Stimulated activated CD4-positive, alpha-beta T cell treated with anti-CD3 and anti-CD28 coated beads, Interleukin-2, amount 100 ng/mL, for 48 hours (primary cell): ENCODE results near the gene DUSP18.
A peak's percentile ranks its signal among the peaks of the same experiment; 100 is the strongest.
"Not testable (repeated sequence)": the region's sequence is repeated elsewhere in the genome, so short reads cannot be mapped to it uniquely, and the experiment has no call there.

Experiments
- DNase-seq, 2 donors: peaks; one replicate each; pipeline ENCODE4 v3.0.0-alpha.2; 2020

The DUSP18 gene

GRCh38 chr22:30636226-30637077, 31.2 kb downstream of the DUSP18 start:
- DNase-seq: no peak

GRCh38 chr22:30635273-30636225, 32.1 kb downstream of the DUSP18 start, which contains the start of gene SLC35E4:
TSS of gene SLC35E4 (plus strand) at chr22:30635781. CDS start at chr22:30636451, 670 bp downstream.
- DNase-seq: peak; percentile 96 to 99

GRCh38 chr22:30634471-30635233, 33.0 kb downstream of the DUSP18 start:
- DNase-seq: peak; percentile 88 to 94

- not testable (repeated sequence) for DNase-seq
Measured at GRCh38 chr22:30631469-30631868, 36.2 kb downstream of the DUSP18 start.

GRCh38 chr22:30628491-30628890, 39.2 kb downstream of the DUSP18 start:
- no peak for DNase-seq

- no peak for DNase-seq
Measured at GRCh38 chr22:30627471-30627870, 40.2 kb downstream of the DUSP18 start.

- no peak for DNase-seq
Measured at GRCh38 chr22:30626413-30626812, 41.3 kb downstream of the DUSP18 start.

- DNase-seq: not testable (repeated sequence)
Measured at GRCh38 chr22:30619909-30620308, 47.8 kb downstream of the DUSP18 start.

GRCh38 chr22:30617819-30618218, 49.9 kb downstream of the DUSP18 start:
- no peak for DNase-seq

GRCh38 chr22:30615543-30615954, 52.1 kb downstream of the DUSP18 start:
- DNase-seq: no peak

- DNase-seq: no peak
Measured at GRCh38 chr22:30614879-30615278, 52.8 kb downstream of the DUSP18 start.

- no peak for DNase-seq
Measured at GRCh38 chr22:30614268-30614667, 53.4 kb downstream of the DUSP18 start.

GRCh38 chr22:30612789-30613188, 54.9 kb downstream of the DUSP18 start:
- DNase-seq: no peak
